Chondrocyte (in vitro differentiated cells): ENCODE data around the gene QSOX1. TPM values are rescaled to one million over a fixed set of nuclear protein-coding genes. Genes with fewer than 3 reads are reported as not detected.

Source experiments
- DNase-seq: peaks from one replicate; pipeline ENCODE4 v3.0.0; 2021; ENCODE audit warnings: mixed read lengths, low spot score
- H3K27ac Mint-ChIP-seq: one replicate; pipeline ENCODE4 v1.8.0; 2021; ENCODE audit warnings: mild to moderate bottlenecking, moderate library complexity, mixed read lengths; ENCODE audit not compliant: unreplicated experiment
- H3K27me3 Mint-ChIP-seq: 2 replicates; pipeline ENCODE4 v1.8.0; 2021; ENCODE audit warnings: low read depth, mixed read lengths
- H3K36me3 Mint-ChIP-seq: 2 replicates; pipeline ENCODE4 v1.8.0; 2021; ENCODE audit warnings: low read depth, mixed read lengths
- H3K4me1 Mint-ChIP-seq: 2 replicates; pipeline ENCODE4 v1.8.0; 2021; ENCODE audit warnings: low read depth, mild to moderate bottlenecking, mixed read lengths
- H3K4me3 Mint-ChIP-seq: one replicate; pipeline ENCODE4 v1.8.0; 2021; ENCODE audit warnings: mild to moderate bottlenecking, moderate library complexity, mixed read lengths; ENCODE audit not compliant: unreplicated experiment
- H3K9me3 Mint-ChIP-seq: 2 replicates; pipeline ENCODE4 v1.8.0; 2021; ENCODE audit warnings: low read depth, mixed read lengths
- CTCF ChIP-seq: fragments of 200-600 bp; sonication (generic); IDR thresholded peaks from 2 replicates; pipeline ENCODE4 v1.5.0; 2021; ENCODE audit warnings: antibody characterized with exemption, mild to moderate bottlenecking, moderate library complexity
- total RNA-seq: library from RNA; stranded (reverse); gene quantifications from 3 replicates; pipeline ENCODE4 v1.2.1, GENCODE V29; 2021

The QSOX1 gene
- total RNA-seq, 1 donor from 2014 or later: 232 TPM

- peaks cover 7% of the 10 kb centered on the region for H3K4me1 Mint-ChIP-seq
- no peak for DNase-seq
- H3K4me3 Mint-ChIP-seq: no peak overlapping the region
- no peak overlapping the region for H3K27ac Mint-ChIP-seq
- H3K9me3 Mint-ChIP-seq: no peaks in the 10 kb centered on the region
- H3K27me3 Mint-ChIP-seq: no peaks in the 10 kb centered on the region
- TF ChIP-seq CTCF: no peak
- peaks cover 22% of the 10 kb centered on the region for H3K36me3 Mint-ChIP-seq
These were observed 33.0 kb downstream of the QSOX1 start for GRCh38 chr1:180187626-180188025.

GRCh38 chr1:180188091-180188506, 33.4 kb downstream of the QSOX1 start:
- Mint-ChIP-seq H3K9me3 (no peaks in the 10 kb centered on the region), H3K4me3 (no peak overlapping the region)

GRCh38 chr1:180188684-180189175, 34.1 kb downstream of the QSOX1 start:
- Mint-ChIP-seq H3K9me3 (no peaks in the 10 kb centered on the region), H3K4me3 (no peak overlapping the region), H3K36me3 (peaks cover 22% of the 10 kb centered on the region), H3K4me1 (peaks cover 7% of the 10 kb centered on the region), H3K27ac (no peak overlapping the region), H3K27me3 (no peaks in the 10 kb centered on the region)
- DNase-seq: no peak
- TF ChIP-seq CTCF: no peak

More at GRCh38 chr1:180188091-180188506, 33.4 kb downstream of the QSOX1 start:
- H3K36me3 Mint-ChIP-seq: peaks cover 25% of the 10 kb centered on the region
- peaks cover 7% of the 10 kb centered on the region for H3K4me1 Mint-ChIP-seq
- DNase-seq: no peak
- no peak overlapping the region for H3K27ac Mint-ChIP-seq
- TF ChIP-seq CTCF: peak; percentile 89
- no peaks in the 10 kb centered on the region for H3K27me3 Mint-ChIP-seq

- H3K9me3 Mint-ChIP-seq: no peaks in the 10 kb centered on the region
- no peaks in the 10 kb centered on the region for H3K27me3 Mint-ChIP-seq
- TF ChIP-seq CTCF: no peak
- H3K36me3 Mint-ChIP-seq: peaks cover 18% of the 10 kb centered on the region
- no peak overlapping the region for H3K27ac Mint-ChIP-seq
- no peak overlapping the region for H3K4me3 Mint-ChIP-seq
- H3K4me1 Mint-ChIP-seq: peaks cover 7% of the 10 kb centered on the region
- no peak for DNase-seq
These were observed 35.4 kb downstream of the QSOX1 start for GRCh38 chr1:180190091-180190490.

GRCh38 chr1:180192172-180192571, 37.5 kb downstream of the QSOX1 start:
- H3K36me3 Mint-ChIP-seq: peaks cover 18% of the 10 kb centered on the region
- no peak for DNase-seq
- no peak overlapping the region for H3K4me3 Mint-ChIP-seq
- H3K4me1 Mint-ChIP-seq: no peaks in the 10 kb centered on the region
- no peaks in the 10 kb centered on the region for H3K9me3 Mint-ChIP-seq
- H3K27ac Mint-ChIP-seq: no peak overlapping the region
- H3K27me3 Mint-ChIP-seq: no peaks in the 10 kb centered on the region
- TF ChIP-seq CTCF: no peak
